SK-N-SH (cell line): ENCODE data around the gene KCNH8. TPM values are rescaled to one million over a fixed set of nuclear protein-coding genes. Genes with fewer than 3 reads are reported as not detected.

Source experiments
- CTCF ChIA-PET: fragments of 300-600, 350-600 bp; formaldehyde crosslinking; extraction: SDS; loops from one replicate; lab custom pipeline; 2021; lab: Yijun Ruan, JAX
- POLR2A ChIA-PET: fragments of 350-600 bp; sonication (Branson Sonifier 250); formaldehyde crosslinking; extraction: SDS; loops from one replicate; lab custom pipeline; 2020; ENCODE audit warnings: antibody characterized with exemption, inconsistent platforms; lab: Yijun Ruan, JAX
- DNase-seq: peaks from one replicate; pipeline ENCODE4 v3.0.0; 2012
- H2AFZ ChIP-seq: fragments of 200-600 bp; sonication (generic); 2 replicates; pipeline ENCODE4 v1.8.1; 2016; ENCODE audit warnings: antibody characterized with exemption, mild to moderate bottlenecking, low read depth
- H3F3A ChIP-seq: fragments of 200-600 bp; sonication (generic); replicated peaks from 2 replicates; pipeline ENCODE3; 2016; ENCODE audit warnings: antibody characterized with exemption, mild to moderate bottlenecking; ENCODE audit not compliant: insufficient read depth
- H3K27ac ChIP-seq, 2 experiments: fragments of 200-500 bp in 1 of 2; fragments of 200-600 bp in 1 of 2; sonication (Bioruptor generic) in 1 of 2; sonication (generic), shearing (Covaris generic) in 1 of 2; 2 replicates each; pipeline versions ENCODE4 v1.5.1 to v1.6.1; 2014 to 2016; ENCODE audit warnings: low read depth in 2 of 2, inconsistent platforms in 1 of 2, low read length in 1 of 2, mild to moderate bottlenecking in 1 of 2, mixed read lengths in 1 of 2
- H3K27me3 ChIP-seq: fragments of 200-600 bp; sonication (generic), shearing (Covaris generic); 2 replicates; pipeline ENCODE4 v1.6.1; 2016; ENCODE audit warnings: mixed run types; ENCODE audit not compliant: insufficient read depth
- H3K36me3 ChIP-seq, 2 experiments: fragments of 200-500 bp in 1 of 2; fragments of 200-600 bp in 1 of 2; sonication (Bioruptor generic) in 1 of 2; sonication (generic) in 1 of 2; replicated peaks in 1 of 2; 2 replicates each; pipeline versions ENCODE3 to v1.5.1; 2014 to 2016; ENCODE audit warnings: low read length in 1 of 2, mild to moderate bottlenecking in 1 of 2; ENCODE audit not compliant: insufficient read depth in 2 of 2, control insufficient read depth in 1 of 2
- H3K4me1 ChIP-seq, 2 experiments: fragments of 200-500 bp in 1 of 2; fragments of 200-600 bp in 1 of 2; sonication (Bioruptor generic) in 1 of 2; sonication (generic), shearing (Covaris generic) in 1 of 2; 2 replicates each; pipeline versions ENCODE4 v1.5.1 to v1.6.1; 2014 to 2016; ENCODE audit warnings: low read depth in 1 of 2, low read length in 1 of 2, mixed run types in 1 of 2; ENCODE audit not compliant: insufficient read depth in 2 of 2, control insufficient read depth in 1 of 2
- H3K4me2 ChIP-seq: fragments of 200-600 bp; sonication (generic), shearing (Covaris generic); 2 replicates; pipeline ENCODE4 v1.6.1; 2017; ENCODE audit warnings: mixed run types
- H3K4me3 ChIP-seq, 2 experiments: fragments of 200-500 bp in 1 of 2; fragments of 200-600 bp in 1 of 2; sonication (Bioruptor generic) in 1 of 2; sonication (generic), shearing (Covaris generic) in 1 of 2; 2 replicates each; pipeline versions ENCODE4 v1.5.1 to v1.8.1; 2014 to 2016; ENCODE audit warnings: low read depth in 2 of 2, inconsistent platforms in 1 of 2, low read length in 1 of 2, mild to moderate bottlenecking in 1 of 2, mixed read lengths in 1 of 2, moderate library complexity in 1 of 2
- H3K79me2 ChIP-seq: fragments of 200-600 bp; sonication (generic); 2 replicates; pipeline ENCODE4 v1.8.1; 2017; ENCODE audit warnings: mild to moderate bottlenecking; ENCODE audit not compliant: insufficient read depth
- H3K9ac ChIP-seq: fragments of 200-600 bp; sonication (generic); 2 replicates; pipeline ENCODE4 v1.6.1; 2017; ENCODE audit warnings: mixed run types
- H3K9me2 ChIP-seq: fragments of 200-600 bp; sonication (generic); 2 replicates; pipeline ENCODE4 v1.6.1; 2017; ENCODE audit warnings: mixed run types
- H3K9me3 ChIP-seq: fragments of 200-600 bp; sonication (generic); 2 replicates; pipeline ENCODE4 v1.6.1; 2017; ENCODE audit warnings: mixed run types, mild to moderate bottlenecking, moderate library complexity
- H4K20me1 ChIP-seq: fragments of 200-600 bp; sonication (generic); 2 replicates; pipeline ENCODE4 v1.6.1; 2017; ENCODE audit warnings: mild to moderate bottlenecking, mixed run types; ENCODE audit not compliant: insufficient read depth
- CHD2 ChIP-seq: fragments of 150-350 bp; IDR thresholded peaks from 2 replicates; pipeline ENCODE4 v1.6.1; 2018; ENCODE audit warnings: low read length; ENCODE audit not compliant: partially characterized antibody
- ELF1 ChIP-seq: IDR thresholded peaks from 2 replicates; pipeline ENCODE4 v1.4.0; 2012
- EZH2phosphoT487 ChIP-seq: fragments of 200-600 bp; sonication (generic); IDR thresholded peaks from 2 replicates; pipeline ENCODE4 v1.6.1; 2017; ENCODE audit warnings: low read depth, mixed run types, mild to moderate bottlenecking, antibody characterized with exemption, moderate library complexity, borderline replicate concordance
- FOSL2 ChIP-seq: IDR thresholded peaks from 2 replicates; pipeline ENCODE4 v1.4.0; 2012; ENCODE audit warnings: low read depth, mild to moderate bottlenecking, moderate library complexity, borderline replicate concordance
- FOXM1 ChIP-seq: IDR thresholded peaks from 2 replicates; pipeline ENCODE4 v1.4.0; 2012; ENCODE audit warnings: low read depth, mild to moderate bottlenecking
- GABPA ChIP-seq: IDR thresholded peaks from 2 replicates; pipeline ENCODE4 v1.4.0; 2012; ENCODE audit warnings: low read depth, mild to moderate bottlenecking
- JUND ChIP-seq: IDR thresholded peaks from 2 replicates; pipeline ENCODE4 v1.4.0; 2012
- NFIC ChIP-seq: IDR thresholded peaks from 2 replicates; pipeline ENCODE4 v1.4.0; 2012; ENCODE audit warnings: borderline replicate concordance
- PBX3 ChIP-seq: IDR thresholded peaks from 2 replicates; pipeline ENCODE4; 2012
- POLR2AphosphoS5 ChIP-seq: IDR thresholded peaks from 2 replicates; pipeline ENCODE4 v1.6.1; 2012; ENCODE audit warnings: low read depth, low read length
- RCOR1 ChIP-seq: fragments of 150-350 bp; IDR thresholded peaks from 2 replicates; pipeline ENCODE4 v1.6.1; 2017; ENCODE audit warnings: antibody characterized with exemption, low read length
- RFX5 ChIP-seq: IDR thresholded peaks from 2 replicates; pipeline ENCODE4 v1.6.1; 2012; ENCODE audit warnings: mild to moderate bottlenecking, improper control_type of control experiment, low read length
- RXRA ChIP-seq: IDR thresholded peaks from 2 replicates; pipeline ENCODE4 v1.4.0; 2012; ENCODE audit warnings: low read depth, mild to moderate bottlenecking, borderline replicate concordance
- SIN3A ChIP-seq: IDR thresholded peaks from 2 replicates; pipeline ENCODE4 v1.6.1; 2012; ENCODE audit warnings: low read depth, mild to moderate bottlenecking, low read length, moderate library complexity, borderline replicate concordance
- SMC3 ChIP-seq: IDR thresholded peaks from 2 replicates; pipeline ENCODE4 v1.6.1; 2012; ENCODE audit warnings: low read depth, low read length, improper control_type of control experiment
- TAF1 ChIP-seq: IDR thresholded peaks from 2 replicates; pipeline ENCODE4 v1.6.1; 2012; ENCODE audit warnings: low read depth, mild to moderate bottlenecking, low read length, moderate library complexity, borderline replicate concordance
- TCF12 ChIP-seq: IDR thresholded peaks from 2 replicates; pipeline ENCODE4 v1.4.0; 2012
- TEAD4 ChIP-seq: IDR thresholded peaks from 2 replicates; pipeline ENCODE4 v1.4.0; 2012; ENCODE audit warnings: mild to moderate bottlenecking, borderline replicate concordance; ENCODE audit not compliant: insufficient read depth
- USF1 ChIP-seq: IDR thresholded peaks from 2 replicates; pipeline ENCODE4 v1.4.0; 2012; ENCODE audit warnings: low read depth, borderline replicate concordance
- YY1 ChIP-seq: IDR thresholded peaks from 2 replicates; pipeline ENCODE4 v1.4.0; 2012; ENCODE audit warnings: low read depth, mild to moderate bottlenecking
- WGBS: methylation state at CpG from one replicate; pipeline ENCODE4 v1.1.6; 2017; ENCODE audit warnings: low lambda C conversion rate; 5-methylcytosine and 5-hydroxymethylcytosine counted together
- polyA plus RNA-seq, 3 experiments: library from polyadenylated mRNA; depleted of rRNA; stranded (reverse); fragments of >200 nt; gene quantifications; 2 replicates each; pipeline ENCODE4 v1.2.3, GENCODE V29; 2012
- TF ChIP-seq, protein P1 (sequence below): IDR thresholded peaks from 2 replicates; pipeline ENCODE4 v1.4.0; 2012; ENCODE audit warnings: low read depth

KCNH8 gene
- polyA plus RNA-seq, 1 of the 3 experiments (the other 2 are of a cell fraction) = 0.05 TPM

DNA sequence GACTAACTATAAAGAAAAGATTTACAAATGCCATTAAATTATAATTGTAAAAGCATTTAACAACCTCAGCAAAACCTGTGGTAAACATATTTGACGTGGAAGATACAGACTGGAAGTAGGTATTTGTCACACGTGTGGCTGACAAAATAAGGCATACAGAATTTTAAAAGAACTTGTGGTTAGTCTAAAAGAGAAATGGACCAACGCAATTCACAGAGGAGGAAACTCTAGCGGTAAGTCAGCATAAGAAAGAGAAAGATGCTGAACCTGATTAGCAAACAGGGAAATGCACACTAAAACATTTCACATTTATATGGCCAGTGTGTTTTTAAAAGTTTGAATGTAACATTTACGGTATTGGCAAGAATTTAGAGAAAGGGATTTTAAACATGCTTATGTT is 35.3 kb downstream of the KCNH8 start:
- H3K27me3 ChIP-seq = no peaks in the 10 kb centered on the region
- WGBS = 56% methylated on average over 5 of the region's 5 CpGs
- CTCF ChIA-PET = interaction anchor here (1.0 kb wide), 1 partner anchor 68 kb away, joined by 3 read pairs; no protein-coding TSS in a partner anchor
- no peaks in the 10 kb centered on the region for H3F3A ChIP-seq
- H3K79me2 ChIP-seq = no peaks in the 10 kb centered on the region
- H3K4me3 ChIP-seq = no peak overlapping the region
- H3K9me2 ChIP-seq = no peaks in the 10 kb centered on the region
- no peaks in the 10 kb centered on the region; a peak in 1 of 4 replicates for H3K4me1 ChIP-seq
- no peak for TF ChIP-seq TCF12
- TF ChIP-seq CHD2 = no peak
- TF ChIP-seq YY1 = no peak
- TF ChIP-seq GABPA = no peak
- no peak for TF ChIP-seq JUND
- no peak for TF ChIP-seq FOSL2
- TF ChIP-seq EZH2phosphoT487 = no peak
- TF ChIP-seq, protein P1, sequence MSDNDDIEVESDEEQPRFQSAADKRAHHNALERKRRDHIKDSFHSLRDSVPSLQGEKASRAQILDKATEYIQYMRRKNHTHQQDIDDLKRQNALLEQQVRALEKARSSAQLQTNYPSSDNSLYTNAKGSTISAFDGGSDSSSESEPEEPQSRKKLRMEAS = no peak
- no peak for TF ChIP-seq ELF1
- no peak for TF ChIP-seq PBX3
- no peak for TF ChIP-seq RXRA
- TF ChIP-seq TAF1 = no peak
- TF ChIP-seq POLR2AphosphoS5 = no peak
- TF ChIP-seq, all 33 proteins: peak for 0
- Histone ChIP-seq H3K4me2 (no peak overlapping the region), H3K36me3 (no peaks in the 10 kb centered on the region), H3K27ac (no peak overlapping the region), H2AFZ (no peak overlapping the region), H3K9me3 (no peaks in the 10 kb centered on the region), H4K20me1 (no peaks in the 10 kb centered on the region), H3K9ac (no peak overlapping the region)
- no peak for DNase-seq
- POLR2A ChIA-PET = no interaction called here

DNA sequence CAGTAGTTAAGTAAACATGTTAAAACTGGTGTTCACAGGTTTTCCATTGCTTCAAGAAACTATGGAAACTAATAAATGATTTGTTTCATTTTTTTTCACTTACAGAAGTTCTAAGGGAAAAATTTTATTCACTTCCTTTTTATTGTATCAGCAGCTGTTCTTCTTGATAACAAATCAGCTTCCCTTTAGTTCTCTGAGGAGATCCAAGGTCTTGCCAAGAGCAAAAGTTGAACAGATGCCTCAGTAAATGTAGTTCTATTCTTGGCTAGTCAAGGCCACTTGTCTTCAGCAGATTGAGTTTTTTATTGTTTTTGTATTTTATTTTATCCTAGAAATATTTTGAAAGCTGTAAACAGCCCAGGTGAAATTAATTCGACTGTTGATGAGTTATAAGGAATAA is 41.8 kb downstream of the KCNH8 start:
- Histone ChIP-seq H3K27me3 (no peaks in the 10 kb centered on the region), H3K9ac (no peak overlapping the region), H3F3A (no peaks in the 10 kb centered on the region), H3K36me3 (no peaks in the 10 kb centered on the region), H3K4me3 (no peak overlapping the region), H3K79me2 (no peaks in the 10 kb centered on the region), H2AFZ (no peak overlapping the region), H4K20me1 (no peaks in the 10 kb centered on the region), H3K4me2 (no peak overlapping the region), H3K9me2 (no peaks in the 10 kb centered on the region), H3K27ac (no peak overlapping the region), H3K9me3 (no peaks in the 10 kb centered on the region), H3K4me1 (no peaks in the 10 kb centered on the region; a peak in 1 of 4 replicates)
- ChIA-PET POLR2A (no interaction called here), CTCF (interaction anchor here (0.6 to 1.4 kb wide), 3 partner anchors 16 to 677 kb away, joined by 3 read pairs; no protein-coding TSS in a partner anchor)
- 22% methylated on average over 1 of the region's 1 CpG for WGBS
- DNase-seq = no peak
- TF ChIP-seq FOXM1 = no peak
- TF ChIP-seq RCOR1 = no peak
- TF ChIP-seq SMC3 = no peak
- no peak for TF ChIP-seq PBX3
- TF ChIP-seq CHD2 = no peak
- TF ChIP-seq RFX5 = no peak
- TF ChIP-seq SIN3A = no peak
- no peak for TF ChIP-seq NFIC
- no peak for TF ChIP-seq TEAD4
- no peak for TF ChIP-seq USF1
